Measurements from ENCODE around the gene HDAC4. TPM values are rescaled to one million over a fixed set of nuclear protein-coding genes. Genes with fewer than 3 reads are reported as not detected.

HDAC4 gene
- total RNA-seq, 1 donor from 2014 or later = 39.0 TPM

DNA sequence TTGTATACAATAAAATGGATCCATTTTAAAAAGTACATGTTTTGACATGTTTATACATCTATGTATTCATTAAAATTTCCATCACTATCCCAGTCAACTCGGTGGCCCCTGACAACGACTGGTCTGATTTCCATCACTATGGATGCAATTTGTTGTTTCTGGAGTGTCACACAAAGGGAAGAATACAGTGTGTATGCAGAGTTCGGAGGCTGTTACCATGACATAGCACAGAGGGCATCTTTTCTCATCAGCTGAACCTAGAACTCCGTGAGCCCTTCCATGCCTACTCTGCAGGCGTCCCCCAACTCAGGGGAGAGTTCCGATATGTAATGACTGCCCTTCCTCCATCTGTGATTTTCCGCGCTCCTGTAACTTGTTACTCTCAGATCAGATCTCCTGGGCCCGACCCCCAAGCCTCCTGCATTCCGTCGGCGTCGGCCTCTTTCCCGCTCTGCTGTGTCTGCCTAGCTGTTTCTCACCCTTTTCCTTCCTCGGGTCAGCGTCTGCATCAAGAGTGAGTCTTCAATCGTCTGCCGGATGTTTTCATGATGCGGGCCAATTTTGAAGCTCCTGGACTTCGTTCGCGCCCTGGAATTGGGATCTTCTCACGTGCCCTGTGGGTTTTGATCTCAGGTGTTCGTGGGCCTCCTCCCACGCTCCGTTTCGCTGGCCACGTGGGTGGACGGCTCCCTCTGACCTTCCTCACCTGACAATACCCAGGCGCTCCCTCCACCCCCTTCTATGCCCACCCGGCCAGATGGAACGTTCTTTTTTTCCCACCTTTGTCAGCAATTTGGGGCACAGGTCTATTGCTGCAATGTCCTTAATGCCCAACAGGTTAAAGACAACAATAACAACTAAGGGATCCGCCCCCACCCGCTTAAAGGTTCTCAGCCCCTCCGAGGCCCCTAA is 391.9 kb downstream of the HDAC4 start:
- DNase-seq (ENCODE audit: extremely low spot score, unreplicated experiment) = no peak
- H3K36me3 Mint-ChIP-seq = no peaks in the 10 kb centered on the region

DNA sequence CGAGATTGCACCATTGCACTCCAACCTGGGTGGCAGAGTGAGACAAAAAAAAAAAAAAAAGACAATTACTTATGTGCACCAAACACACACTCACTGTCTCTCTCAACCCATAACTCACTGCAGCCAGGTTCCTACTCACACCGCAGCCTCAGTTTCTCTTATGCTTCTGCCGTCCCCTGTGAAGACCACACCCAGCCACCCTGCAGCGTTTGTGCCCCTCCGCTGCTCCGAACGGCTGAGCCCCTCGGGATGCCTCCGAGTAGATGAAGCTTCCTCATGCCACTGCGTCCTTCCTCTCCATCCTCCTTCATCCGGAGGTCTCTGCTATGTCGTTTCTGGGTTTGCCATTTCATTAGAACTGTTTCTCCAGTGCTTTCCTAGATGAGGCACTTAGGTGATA is 392.8 kb downstream of the HDAC4 start:
- Mint-ChIP-seq H3K9me3 (no peaks in the 10 kb centered on the region), H3K27me3 (peaks cover 17% of the 10 kb centered on the region), H3K4me3 (no peak overlapping the region), H3K36me3 (no peaks in the 10 kb centered on the region), H3K27ac (no peak overlapping the region), H3K4me1 (ENCODE audit: unreplicated experiment) (peaks cover 16% of the 10 kb centered on the region)
- no peak for DNase-seq (ENCODE audit: extremely low spot score, unreplicated experiment)
- TF ChIP-seq, protein P1, sequence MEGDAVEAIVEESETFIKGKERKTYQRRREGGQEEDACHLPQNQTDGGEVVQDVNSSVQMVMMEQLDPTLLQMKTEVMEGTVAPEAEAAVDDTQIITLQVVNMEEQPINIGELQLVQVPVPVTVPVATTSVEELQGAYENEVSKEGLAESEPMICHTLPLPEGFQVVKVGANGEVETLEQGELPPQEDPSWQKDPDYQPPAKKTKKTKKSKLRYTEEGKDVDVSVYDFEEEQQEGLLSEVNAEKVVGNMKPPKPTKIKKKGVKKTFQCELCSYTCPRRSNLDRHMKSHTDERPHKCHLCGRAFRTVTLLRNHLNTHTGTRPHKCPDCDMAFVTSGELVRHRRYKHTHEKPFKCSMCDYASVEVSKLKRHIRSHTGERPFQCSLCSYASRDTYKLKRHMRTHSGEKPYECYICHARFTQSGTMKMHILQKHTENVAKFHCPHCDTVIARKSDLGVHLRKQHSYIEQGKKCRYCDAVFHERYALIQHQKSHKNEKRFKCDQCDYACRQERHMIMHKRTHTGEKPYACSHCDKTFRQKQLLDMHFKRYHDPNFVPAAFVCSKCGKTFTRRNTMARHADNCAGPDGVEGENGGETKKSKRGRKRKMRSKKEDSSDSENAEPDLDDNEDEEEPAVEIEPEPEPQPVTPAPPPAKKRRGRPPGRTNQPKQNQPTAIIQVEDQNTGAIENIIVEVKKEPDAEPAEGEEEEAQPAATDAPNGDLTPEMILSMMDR (conservative IDR thresholded peaks at IDR 0.05) = no peak

More for the DNA sequence above, 391.9 kb downstream of the HDAC4 start:
- Mint-ChIP-seq H3K27ac (no peak overlapping the region), H3K27me3 (peaks cover 17% of the 10 kb centered on the region), H3K4me3 (no peak overlapping the region), H3K9me3 (no peaks in the 10 kb centered on the region), H3K4me1 (ENCODE audit: unreplicated experiment) (peaks cover 16% of the 10 kb centered on the region)
- TF ChIP-seq, protein P1 (conservative IDR thresholded peaks at IDR 0.05) = no peak

DNA sequence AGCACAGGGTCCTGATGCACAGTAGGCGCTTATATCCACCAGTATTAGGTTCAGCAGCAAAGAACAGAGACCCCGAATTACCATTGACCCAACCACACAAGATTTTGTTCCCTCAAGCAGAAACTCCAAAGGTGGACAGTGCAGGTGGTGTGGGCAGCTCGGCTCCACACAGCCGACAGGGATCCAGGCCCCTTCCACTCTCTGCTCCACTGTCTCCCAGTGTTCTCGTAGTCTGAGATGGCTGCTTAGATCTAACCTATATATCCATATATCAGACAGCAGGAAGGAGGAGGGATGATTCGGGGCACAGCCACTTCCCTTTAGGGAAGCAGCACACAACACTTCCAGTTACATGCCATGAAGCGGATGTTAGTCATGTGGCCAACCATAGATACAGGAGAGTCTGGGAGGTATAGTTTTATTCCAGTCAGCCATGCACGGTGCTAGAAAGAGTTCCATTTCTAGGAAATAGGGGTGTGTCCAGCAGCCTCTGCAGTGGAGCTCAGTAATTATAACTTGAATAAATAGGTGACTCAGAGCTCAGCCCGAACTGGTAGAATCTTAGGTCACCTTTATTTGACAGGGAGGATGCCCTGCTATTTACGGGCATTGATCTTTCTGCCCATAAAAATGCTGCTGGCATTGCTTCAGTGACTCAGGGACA is 394.1 kb downstream of the HDAC4 start:
- no peak for DNase-seq (ENCODE audit: extremely low spot score, unreplicated experiment)
- peaks cover 20% of the 10 kb centered on the region for H3K27me3 Mint-ChIP-seq
- peaks cover 26% of the 10 kb centered on the region for H3K4me1 Mint-ChIP-seq (ENCODE audit: unreplicated experiment)
- no peak overlapping the region for H3K4me3 Mint-ChIP-seq
- peaks cover 8% of the 10 kb centered on the region for H3K9me3 Mint-ChIP-seq
- no peak overlapping the region for H3K27ac Mint-ChIP-seq
- TF ChIP-seq, protein P1 (conservative IDR thresholded peaks at IDR 0.05) = no peak
- peaks cover 4% of the 10 kb centered on the region for H3K36me3 Mint-ChIP-seq

DNA sequence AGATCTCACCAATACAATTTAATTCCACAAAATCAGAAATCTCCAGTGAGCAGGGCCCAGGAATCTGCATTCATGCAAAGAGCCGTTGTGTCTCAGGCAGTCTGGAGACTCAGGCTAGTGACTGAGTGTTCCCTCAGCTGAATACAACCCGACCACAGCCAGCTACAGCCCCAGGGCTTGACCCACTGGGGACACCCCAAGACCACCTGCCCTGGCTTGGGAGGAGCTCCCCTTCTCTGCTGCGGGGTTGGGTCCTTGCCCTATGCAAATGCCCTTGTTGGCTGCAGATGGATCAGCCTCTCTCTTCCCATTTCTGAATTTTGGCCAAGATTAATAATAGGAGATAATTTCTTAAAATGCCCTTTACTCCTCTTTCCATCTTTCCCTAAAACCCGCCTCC is 395.2 kb downstream of the HDAC4 start:
- peaks cover 4% of the 10 kb centered on the region for H3K36me3 Mint-ChIP-seq
- peaks cover 20% of the 10 kb centered on the region for H3K27me3 Mint-ChIP-seq
- no peak overlapping the region for H3K4me3 Mint-ChIP-seq
- peaks cover 26% of the 10 kb centered on the region for H3K4me1 Mint-ChIP-seq (ENCODE audit: unreplicated experiment)
- TF ChIP-seq, protein P1 (conservative IDR thresholded peaks at IDR 0.05) = no peak
- DNase-seq (ENCODE audit: extremely low spot score, unreplicated experiment) = no peak
- peaks cover 9% of the 10 kb centered on the region for H3K9me3 Mint-ChIP-seq
- no peak overlapping the region for H3K27ac Mint-ChIP-seq

DNA sequence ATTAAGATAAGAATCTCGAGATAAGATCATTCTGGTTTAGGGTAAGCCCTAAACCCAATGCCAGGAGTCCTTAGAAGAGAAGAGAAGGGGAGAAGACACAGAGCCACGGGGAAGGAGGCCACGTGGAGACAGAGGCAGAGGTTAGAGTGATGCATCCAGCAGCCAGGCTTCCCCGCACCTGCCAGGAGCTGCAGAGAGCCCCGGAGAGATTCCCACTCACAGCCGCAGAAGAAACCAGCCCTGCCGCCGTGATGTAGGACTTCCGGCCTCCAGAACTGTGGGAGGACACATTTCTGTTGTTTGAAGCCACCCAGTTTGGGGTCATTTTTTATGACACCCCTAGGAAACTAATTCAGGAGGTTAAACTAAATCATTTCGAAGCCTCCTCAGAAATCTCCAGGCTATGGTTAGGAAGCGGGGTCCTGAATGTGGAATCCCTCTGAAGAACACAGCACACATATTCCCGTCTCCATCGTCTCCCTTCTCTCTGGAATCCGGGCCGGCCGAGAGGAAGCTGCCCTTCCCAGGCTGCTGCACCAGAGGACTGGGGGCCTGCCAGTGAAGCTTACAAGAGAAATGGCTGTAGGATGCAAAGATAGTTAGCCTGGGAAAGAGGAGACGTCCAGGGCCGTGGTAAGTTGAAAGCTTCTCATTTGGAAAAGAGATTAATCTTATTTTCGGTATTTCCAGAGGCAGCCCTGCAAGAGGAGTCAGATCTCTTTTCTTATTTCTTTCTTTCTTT is 396.4 kb downstream of the HDAC4 start:
- Mint-ChIP-seq H3K4me3 (no peak overlapping the region), H3K27me3 (peaks cover 20% of the 10 kb centered on the region), H3K4me1 (ENCODE audit: unreplicated experiment) (peaks cover 22% of the 10 kb centered on the region), H3K36me3 (peaks cover 4% of the 10 kb centered on the region), H3K9me3 (peaks cover 9% of the 10 kb centered on the region), H3K27ac (no peak overlapping the region)
- DNase-seq (ENCODE audit: extremely low spot score, unreplicated experiment) = no peak
- TF ChIP-seq, protein P1 (conservative IDR thresholded peaks at IDR 0.05) = no peak

Data from type B pancreatic cell (in vitro differentiated cells).